ENCODE measurements around the gene TP53INP2. TPM values are rescaled to one million over a fixed set of nuclear protein-coding genes. Genes with fewer than 3 reads are reported as not detected.

The TP53INP2 gene
- total and polyA plus RNA-seq, 2 of the 13 experiments (the other 11 are each of a cell fraction or from before 2014, with no cell fraction given): 5.2 to 18.8 TPM

- H3K4me2 ChIP-seq (ENCODE audit: low read depth, low read length): no peak overlapping the region
- POLR2A ChIA-PET: interaction anchor here (16.2 kb wide), 1 partner anchor 11 kb away, joined by 168 read pairs; the partner anchor contains the start of gene TP53INP2
- CTCF ChIA-PET (ENCODE audit: low intra/inter-chr PET ratio, low total read pairs): no interaction called here
- no peaks in the 10 kb centered on the region for H3K27me3 ChIP-seq (ENCODE audit: control insufficient read depth in 1 of 2, insufficient read depth in 2 of 2, low read length in 2 of 2)
- H3K27ac ChIP-seq (ENCODE audit: extremely low read length, insufficient read depth, low read length): no peak overlapping the region
- BruUV-seq (replicated peaks): no TSS peak
- no peaks in the 10 kb centered on the region for H4K20me1 ChIP-seq (ENCODE audit: insufficient read depth, low read length)
- TF ChIP-seq ZNF138 (CRISPR knock-in tag; IDR thresholded peaks at IDR 0.05; ENCODE audit: low read depth) (no peak), ARNT2 (CRISPR knock-in tag; IDR thresholded peaks at IDR 0.05; ENCODE audit: low read depth) (no peak), ZNF34 (CRISPR knock-in tag; IDR thresholded peaks at IDR 0.05; ENCODE audit: borderline replicate concordance) (no peak), FOXA3 (CRISPR knock-in tag; IDR thresholded peaks at IDR 0.05) (no peak), ARID5B (CRISPR knock-in tag; IDR thresholded peaks at IDR 0.05) (no peak), ZNF749 (CRISPR knock-in tag; IDR thresholded peaks at IDR 0.05; ENCODE audit: borderline replicate concordance) (no peak), HES4 (CRISPR knock-in tag; IDR thresholded peaks at IDR 0.05; ENCODE audit: borderline replicate concordance) (no peak), ASH2L (IDR thresholded peaks at IDR 0.05; ENCODE audit: insufficient read length, low read depth, low read length) (no peak), GATAD1 (CRISPR knock-in tag; IDR thresholded peaks at IDR 0.05) (no peak), ZFP37 (CRISPR knock-in tag; IDR thresholded peaks at IDR 0.05; ENCODE audit: borderline replicate concordance) (no peak), GLI4 (CRISPR knock-in tag; IDR thresholded peaks at IDR 0.05; ENCODE audit: borderline replicate concordance) (no peak), MAFF (IDR thresholded peaks at IDR 0.05; ENCODE audit: low read depth, low read length) (no peak), ZNF263 (CRISPR knock-in tag; IDR thresholded peaks at IDR 0.05) (no peak)
- TF ChIP-seq, protein P1, sequence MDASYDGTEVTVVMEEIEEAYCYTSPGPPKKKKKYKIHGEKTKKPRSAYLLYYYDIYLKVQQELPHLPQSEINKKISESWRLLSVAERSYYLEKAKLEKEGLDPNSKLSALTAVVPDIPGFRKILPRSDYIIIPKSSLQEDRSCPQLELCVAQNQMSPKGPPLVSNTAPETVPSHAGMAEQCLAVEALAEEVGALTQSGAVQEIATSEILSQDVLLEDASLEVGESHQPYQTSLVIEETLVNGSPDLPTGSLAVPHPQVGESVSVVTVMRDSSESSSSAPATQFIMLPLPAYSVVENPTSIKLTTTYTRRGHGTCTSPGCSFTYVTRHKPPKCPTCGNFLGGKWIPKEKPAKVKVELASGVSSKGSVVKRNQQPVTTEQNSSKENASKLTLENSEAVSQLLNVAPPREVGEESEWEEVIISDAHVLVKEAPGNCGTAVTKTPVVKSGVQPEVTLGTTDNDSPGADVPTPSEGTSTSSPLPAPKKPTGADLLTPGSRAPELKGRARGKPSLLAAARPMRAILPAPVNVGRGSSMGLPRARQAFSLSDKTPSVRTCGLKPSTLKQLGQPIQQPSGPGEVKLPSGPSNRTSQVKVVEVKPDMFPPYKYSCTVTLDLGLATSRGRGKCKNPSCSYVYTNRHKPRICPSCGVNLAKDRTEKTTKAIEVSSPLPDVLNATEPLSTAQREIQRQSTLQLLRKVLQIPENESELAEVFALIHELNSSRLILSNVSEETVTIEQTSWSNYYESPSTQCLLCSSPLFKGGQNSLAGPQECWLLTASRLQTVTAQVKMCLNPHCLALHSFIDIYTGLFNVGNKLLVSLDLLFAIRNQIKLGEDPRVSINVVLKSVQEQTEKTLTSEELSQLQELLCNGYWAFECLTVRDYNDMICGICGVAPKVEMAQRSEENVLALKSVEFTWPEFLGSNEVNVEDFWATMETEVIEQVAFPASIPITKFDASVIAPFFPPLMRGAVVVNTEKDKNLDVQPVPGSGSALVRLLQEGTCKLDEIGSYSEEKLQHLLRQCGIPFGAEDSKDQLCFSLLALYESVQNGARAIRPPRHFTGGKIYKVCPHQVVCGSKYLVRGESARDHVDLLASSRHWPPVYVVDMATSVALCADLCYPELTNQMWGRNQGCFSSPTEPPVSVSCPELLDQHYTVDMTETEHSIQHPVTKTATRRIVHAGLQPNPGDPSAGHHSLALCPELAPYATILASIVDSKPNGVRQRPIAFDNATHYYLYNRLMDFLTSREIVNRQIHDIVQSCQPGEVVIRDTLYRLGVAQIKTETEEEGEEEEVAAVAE (CRISPR knock-in tag; IDR thresholded peaks at IDR 0.05; ENCODE audit: borderline replicate concordance): no peak
- intact Hi-C loops (cut with micrococcal nuclease; ENCODE audit: unreplicated experiment): no loop called here
- H3K36me3 ChIP-seq (replicated peaks in 1 of 2; ENCODE audit: control insufficient read depth in 1 of 2, insufficient read depth in 2 of 2, low read length in 2 of 2): peaks cover 3 to 19% of the 10 kb centered on the region in 2 experiments
- 97% methylated on average over 4 of the region's 4 CpGs for WGBS (ENCODE audit: low lambda C conversion rate)
- no peaks in the 10 kb centered on the region for H3K79me2 ChIP-seq (ENCODE audit: insufficient read depth, low read length)
- in situ Hi-C loops (cut with HindIII; ENCODE audit: extremely low pct_ligation_motif_present, low pct_unique_long_range_greater_than_20kb): no loop called here
- ATAC-seq (no peak), DNase-seq (ENCODE audit: low spot score) (no peak), FAIRE-seq (no peak)
- no peak overlapping the region for H2AFZ ChIP-seq (ENCODE audit: low read length)
- no peaks in the 10 kb centered on the region for H3K9me3 ChIP-seq (ENCODE audit: low read length)
- no peak overlapping the region for H3K4me3 ChIP-seq (replicated peaks in 1 of 3; ENCODE audit: insufficient read depth in 1 of 3, low read depth in 2 of 3, low read length in 3 of 3)
- no peak overlapping the region for H3K9ac ChIP-seq (ENCODE audit: insufficient read depth, low read depth, low read length)
- H3K4me1 ChIP-seq (ENCODE audit: insufficient read depth, low read length): peaks cover 92% of the 10 kb centered on the region
Measured at GRCh38 chr20:34715384-34715783, 11.2 kb downstream of the TP53INP2 start.
